Ovary (tissue), 9 donors: ENCODE measurements around the gene DYNC1I1. TPM values are rescaled to one million over a fixed set of nuclear protein-coding genes. Genes with fewer than 3 reads are reported as not detected.

ENCODE experiments used
- DNase-seq, 5 donors: peaks; one replicate each; pipeline ENCODE4 v3.0.0-alpha.2; 2019 to 2020
- H3K27ac ChIP-seq, 2 donors: fragments of 200-600 bp; one replicate each; pipeline versions ENCODE4 v1.5.1 to v1.8.0; 2019 to 2022
- H3K27me3 ChIP-seq: fragments of 200-600 bp; one replicate; pipeline ENCODE4 v1.8.0; 2022
- H3K36me3 ChIP-seq: fragments of 200-600 bp; sonication (generic); one replicate; pipeline ENCODE4 v1.5.1; 2019
- H3K4me1 ChIP-seq: one replicate; pipeline ENCODE4 v1.8.1; 2013; ENCODE audit warnings: mild to moderate bottlenecking, moderate library complexity; ENCODE audit not compliant: insufficient read depth
- H3K4me3 ChIP-seq: fragments of 200-600 bp; sonication (generic); one replicate; pipeline ENCODE4 v1.5.1; 2017
- H3K9me3 ChIP-seq, 2 donors: fragments of 200-600 bp in 1 of 2; sonication (generic) in 1 of 2; one replicate each; pipeline versions ENCODE4 v1.5.1 to v1.8.1; 2013 to 2019; ENCODE audit warnings: mild to moderate bottlenecking in 1 of 2, moderate library complexity in 1 of 2
- CTCF ChIP-seq, 3 donors: fragments of 450-650 bp in 2 of 3; fragments of 200-600 bp in 1 of 3; IDR thresholded peaks; one replicate each; pipeline versions ENCODE4 v1.5.1 to v1.8.0; 2016 to 2022; ENCODE audit warnings: antibody characterized with exemption in 3 of 3, mild to moderate bottlenecking in 1 of 3
- EP300 ChIP-seq: sonication (generic); formaldehyde crosslinking; IDR thresholded peaks from one replicate; pipeline ENCODE4 v1.6.1; 2017; ENCODE audit warnings: antibody characterized with exemption
- POLR2A ChIP-seq: fragments of 450-650 bp; IDR thresholded peaks from one replicate; pipeline ENCODE4 v1.6.1; 2017; ENCODE audit warnings: antibody characterized with exemption, mild to moderate bottlenecking, moderate library complexity
- WGBS, 3 donors: extraction: QIAGEN DNeasy Blood & Tissue Kit in 1 of 3; methylation state at CpG; one replicate each; pipeline versions ENCODE4 v1.1.5 to v1.1.7; 2013 to 2017; 5-methylcytosine and 5-hydroxymethylcytosine counted together
- intact Hi-C, 4 donors: fragments of 100-400 bp; cut with DNase I; formaldehyde crosslinking; loops; one replicate each; pipeline versions ENCODE4 v1.11.0 to v1.15.1; 2022 to 2023
- polyA plus RNA-seq, 2 donors: library from polyadenylated mRNA; stranded (reverse); fragments of 200-250 nt in 1 of 2; fragments of 350-450 nt in 1 of 2; fragmentation: Illumina TruSeq in 1 of 2; extraction: RNeasy Lipid Tissue Mini Kit (QIAGEN cat#74804) in 1 of 2; gene quantifications; one replicate each; pipeline ENCODE4 v1.2.3, GENCODE V29; 2013 to 2014
- total RNA-seq, 7 donors: library from RNA; depleted of rRNA in 2 of 7; stranded (reverse); fragments of >200 nt in 2 of 7; fragmentation: NEBNext Ultra II Directional in 3 of 7; extraction: Animal tissue kit (Norgen Biotek cat#: 25700) in 3 of 7; gene quantifications; one replicate each; pipeline versions ENCODE4 v1.1.0 to v1.2.4, GENCODE V29; 2016 to 2023
- donor health status: DM: no; HTN: no; CAD: no; lungs with moderate emphysema.
- donor health status: DM: no; HTN: no; CAD: no.
- donor health status: Bipolar disorder and iron deficiency.
- donor health status: DM: yes; HTN: yes; CAD: no.
- donor health status: DM: no; HTN: no; CAD: no.
- donor health status: DM: yes; HTN: yes; CAD: no.

The DYNC1I1 gene
- total and polyA plus RNA-seq, 9 donors: 4.2 to 19.3 (median 6.9) TPM

DNA sequence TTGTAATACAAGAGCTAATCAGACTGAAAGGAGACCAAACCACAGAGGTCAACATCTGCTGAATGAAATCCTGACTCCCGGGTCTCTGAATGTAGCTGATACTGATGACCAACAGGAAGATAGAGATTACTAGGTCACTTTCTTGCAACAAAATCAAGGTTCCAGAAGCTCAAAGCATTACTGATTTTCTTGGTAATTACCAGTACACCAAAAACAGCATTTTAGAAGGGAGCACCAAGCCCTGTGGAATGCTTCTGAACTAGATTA is 371.8 kb downstream of the DYNC1I1 start:
- 47 to 77% (median 56%) methylated on average over 1 of the region's 1 CpG for WGBS, 3 donors
- Histone ChIP-seq H3K9me3 (no peaks in the 10 kb centered on the region), H3K4me3 (no peak overlapping the region), H3K27ac (no peak overlapping the region), H3K27me3 (no peaks in the 10 kb centered on the region), H3K36me3 (no peaks in the 10 kb centered on the region), H3K4me1 (no peaks in the 10 kb centered on the region)
- intact Hi-C loops: no loop called here
- DNase-seq: no peak
- no peak for TF ChIP-seq CTCF (IDR thresholded peaks at IDR 0.05)
- no peak for TF ChIP-seq POLR2A
- TF ChIP-seq EP300: no peak

Other genes starting within 250 kb of the DYNC1I1 start
- 100 to 1,000 TPM in 4 of 7 donors, 10 to 100 TPM in 3; 45.9 to 718 (median 185) TPM for gene PDK4, start 176.0 kb upstream of the DYNC1I1 start, total RNA-seq
- 100 to 1,000 TPM; 156 to 204 TPM for gene PDK4, start 176.0 kb upstream of the DYNC1I1 start, polyA plus RNA-seq